HepG2 (cell line): ENCODE data around the gene RHBDL3. TPM values are rescaled to one million over a fixed set of nuclear protein-coding genes. Genes with fewer than 3 reads are reported as not detected.
A peak's percentile ranks its signal among the peaks of the same experiment; 100 is the strongest.

ENCODE experiments used
- EEA1 ChIP-seq: sonication (generic); formaldehyde crosslinking; IDR thresholded peaks from 2 replicates; pipeline ENCODE4 v1.5.1; 2020; ENCODE audit warnings: mild to moderate bottlenecking, missing genetic modification reagents, borderline replicate concordance
- FIP1L1 ChIP-seq: fragments of 200-400 bp; formaldehyde crosslinking; IDR thresholded peaks from 2 replicates; pipeline ENCODE4 v1.6.1; 2018; ENCODE audit warnings: low read depth, mild to moderate bottlenecking, low read length, moderate library complexity, borderline replicate concordance; ENCODE audit not compliant: insufficient read depth
- FOXO1 ChIP-seq: sonication (generic); formaldehyde crosslinking; IDR thresholded peaks from 2 replicates; pipeline ENCODE4 v1.4.0; 2020; ENCODE audit warnings: missing genetic modification reagents
- GMEB2 ChIP-seq: IDR thresholded peaks from 2 replicates; pipeline ENCODE4 v1.6.1; 2016; ENCODE audit warnings: missing biosample characterization, missing genetic modification reagents, low read depth
- HDAC2 ChIP-seq: sonication (generic); formaldehyde crosslinking; IDR thresholded peaks from 2 replicates; pipeline ENCODE4 v1.4.0; 2020; ENCODE audit warnings: missing genetic modification reagents
- JUND ChIP-seq: sonication (generic); formaldehyde crosslinking; IDR thresholded peaks from 2 replicates; pipeline ENCODE4 v1.8.0; 2022; ENCODE audit warnings: mild to moderate bottlenecking, missing genetic modification reagents
- NFYB ChIP-seq: sonication (generic); formaldehyde crosslinking; IDR thresholded peaks from 2 replicates; pipeline ENCODE4 v1.4.0; 2020; ENCODE audit warnings: missing genetic modification reagents
- RARA ChIP-seq: IDR thresholded peaks from 2 replicates; pipeline ENCODE4 v1.6.1; 2016; ENCODE audit warnings: missing genetic modification reagents, missing compliant biosample characterization
- SMAD9 ChIP-seq: sonication (generic); formaldehyde crosslinking; IDR thresholded peaks from 2 replicates; pipeline ENCODE4 v1.5.1; 2020; ENCODE audit warnings: mild to moderate bottlenecking, missing genetic modification reagents
- TMF1 ChIP-seq: sonication (generic); formaldehyde crosslinking; IDR thresholded peaks from 2 replicates; pipeline ENCODE4 v1.8.1; 2022; ENCODE audit warnings: low read depth, missing genetic modification reagents
- ZBTB26 ChIP-seq: IDR thresholded peaks from 2 replicates; pipeline ENCODE4 v1.6.1; 2016; ENCODE audit warnings: missing compliant biosample characterization, missing genetic modification reagents, borderline replicate concordance
- ZBTB33 ChIP-seq: sonication (generic); formaldehyde crosslinking; IDR thresholded peaks from 2 replicates; pipeline ENCODE4 v1.4.0; 2020; ENCODE audit warnings: missing genetic modification reagents
- ZNF224 ChIP-seq: sonication (generic); formaldehyde crosslinking; IDR thresholded peaks from 2 replicates; pipeline ENCODE4 v1.5.0; 2020; ENCODE audit warnings: mild to moderate bottlenecking, missing genetic modification reagents
- ZNF33B ChIP-seq: sonication (generic); formaldehyde crosslinking; IDR thresholded peaks from 2 replicates; pipeline ENCODE4 v1.5.1; 2020; ENCODE audit warnings: mild to moderate bottlenecking, missing genetic modification reagents
- ZNF44 ChIP-seq: sonication (generic); formaldehyde crosslinking; IDR thresholded peaks from 2 replicates; pipeline ENCODE4 v1.5.1; 2020; ENCODE audit warnings: mild to moderate bottlenecking, missing genetic modification reagents
- ZNF747 ChIP-seq: sonication (generic); formaldehyde crosslinking; IDR thresholded peaks from 2 replicates; pipeline ENCODE4 v1.8.1; 2023; ENCODE audit warnings: missing genetic modification reagents, mild to moderate bottlenecking, borderline replicate concordance
- ZNF773 ChIP-seq: sonication (generic); formaldehyde crosslinking; IDR thresholded peaks from 2 replicates; pipeline ENCODE4 v1.4.0; 2020; ENCODE audit warnings: missing genetic modification reagents, borderline replicate concordance
- ZNF891 ChIP-seq: sonication (generic); formaldehyde crosslinking; IDR thresholded peaks from 2 replicates; pipeline ENCODE4 v1.5.0; 2020; ENCODE audit warnings: mild to moderate bottlenecking, missing genetic modification reagents
- ZSCAN25 ChIP-seq: sonication (generic); formaldehyde crosslinking; IDR thresholded peaks from 2 replicates; pipeline ENCODE4 v1.8.0; 2022; ENCODE audit warnings: mild to moderate bottlenecking, missing genetic modification reagents
- polyA plus RNA-seq, 8 experiments: library from polyadenylated mRNA; depleted of rRNA in 3 of 8; stranded (reverse) in 7 of 8; unstranded in 1 of 8; fragments of >200 nt; fragmentation: Illumina TruSeq in 4 of 8; extraction: Trizol in 4 of 8; gene quantifications; 2 replicates each; pipeline versions ENCODE4 v1.2.1 to v1.2.3, GENCODE V29; 2011 to 2016; ENCODE audit warnings: low read depth in 4 of 8, missing spikeins in 1 of 8, mixed read lengths in 1 of 8; ENCODE audit not compliant: insufficient read depth in 1 of 8
- total RNA-seq, 5 experiments: library from RNA; depleted of rRNA; stranded (reverse); fragments of >200 nt; fragmentation: Illumina TruSeq; extraction: Trizol; gene quantifications; 2 replicates each; pipeline ENCODE4 v1.2.3, GENCODE V29; 2016; ENCODE audit warnings: low read depth in 1 of 5
- TF ChIP-seq, protein P1 (sequence below): sonication (generic); formaldehyde crosslinking; IDR thresholded peaks from 2 replicates; pipeline ENCODE4 v1.4.0; 2020; ENCODE audit warnings: missing genetic modification reagents, mild to moderate bottlenecking, borderline replicate concordance
- TF ChIP-seq, protein P2 (sequence below): IDR thresholded peaks from 2 replicates; pipeline ENCODE4 v1.6.1; 2012; ENCODE audit warnings: inconsistent platforms

Gene RHBDL3
- total and polyA plus RNA-seq, 2 of the 13 experiments (the other 11 are each of a cell fraction or from before 2014, with no cell fraction given), result 0.09 TPM; not detected in 1

- TF ChIP-seq NFYB (CRISPR knock-in tag) (peak; percentile 32; the same call in 1 of the 2 replicates), ZNF747 (CRISPR knock-in tag) (peak; percentile 93), SMAD9 (CRISPR knock-in tag) (peak; percentile 57; the same call in 1 of the 2 replicates), GMEB2 (CRISPR knock-in tag) (peak; percentile 57; the same call in 1 of the 2 replicates), JUND (CRISPR knock-in tag) (peak; percentile 46; the same call in 1 of the 2 replicates), ZNF891 (CRISPR knock-in tag) (peak; percentile 95), ZSCAN25 (CRISPR knock-in tag) (peak; percentile 67; the same call in 1 of the 2 replicates), ZBTB33 (CRISPR knock-in tag) (peak; percentile 74), RARA (peak; percentile 72), ZNF44 (CRISPR knock-in tag) (peak; percentile 75; the same call in 1 of the 2 replicates), ZNF773 (CRISPR knock-in tag) (peak; percentile 78; the same call in 1 of the 2 replicates), FIP1L1 (peak; percentile 95), ZNF33B (CRISPR knock-in tag) (0 out of 2 replicates have a peak, but pooled peaks have one; percentile 36), TMF1 (no peak), ZBTB26 (CRISPR knock-in tag) (peak; percentile 74), FOXO1 (CRISPR knock-in tag) (peak; percentile 79), EEA1 (peak; percentile 21; the same call in 1 of the 2 replicates), ZNF224 (peak; percentile 75; the same call in 1 of the 2 replicates), HDAC2 (CRISPR knock-in tag) (peak; percentile 90)
- TF ChIP-seq, protein P1, sequence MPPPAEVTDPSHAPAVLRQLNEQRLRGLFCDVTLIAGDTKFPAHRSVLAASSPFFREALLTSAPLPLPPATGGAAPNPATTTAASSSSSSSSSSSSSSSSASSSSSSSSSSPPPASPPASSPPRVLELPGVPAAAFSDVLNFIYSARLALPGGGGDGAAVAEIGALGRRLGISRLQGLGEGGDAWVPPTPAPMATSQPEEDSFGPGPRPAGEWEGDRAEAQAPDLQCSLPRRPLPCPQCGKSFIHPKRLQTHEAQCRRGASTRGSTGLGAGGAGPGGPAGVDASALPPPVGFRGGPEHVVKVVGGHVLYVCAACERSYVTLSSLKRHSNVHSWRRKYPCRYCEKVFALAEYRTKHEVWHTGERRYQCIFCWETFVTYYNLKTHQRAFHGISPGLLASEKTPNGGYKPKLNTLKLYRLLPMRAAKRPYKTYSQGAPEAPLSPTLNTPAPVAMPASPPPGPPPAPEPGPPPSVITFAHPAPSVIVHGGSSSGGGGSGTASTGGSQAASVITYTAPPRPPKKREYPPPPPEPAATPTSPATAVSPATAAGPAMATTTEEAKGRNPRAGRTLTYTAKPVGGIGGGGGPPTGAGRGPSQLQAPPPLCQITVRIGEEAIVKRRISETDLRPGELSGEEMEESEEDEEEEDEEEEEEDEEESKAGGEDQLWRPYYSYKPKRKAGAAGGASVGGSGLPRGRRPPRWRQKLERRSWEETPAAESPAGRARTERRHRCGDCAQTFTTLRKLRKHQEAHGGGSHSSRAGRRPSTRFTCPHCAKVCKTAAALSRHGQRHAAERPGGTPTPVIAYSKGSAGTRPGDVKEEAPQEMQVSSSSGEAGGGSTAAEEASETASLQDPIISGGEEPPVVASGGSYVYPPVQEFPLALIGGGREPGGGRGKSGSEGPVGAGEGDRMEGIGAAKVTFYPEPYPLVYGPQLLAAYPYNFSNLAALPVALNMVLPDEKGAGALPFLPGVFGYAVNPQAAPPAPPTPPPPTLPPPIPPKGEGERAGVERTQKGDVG (CRISPR knock-in tag), result no peak
- TF ChIP-seq, protein P2, sequence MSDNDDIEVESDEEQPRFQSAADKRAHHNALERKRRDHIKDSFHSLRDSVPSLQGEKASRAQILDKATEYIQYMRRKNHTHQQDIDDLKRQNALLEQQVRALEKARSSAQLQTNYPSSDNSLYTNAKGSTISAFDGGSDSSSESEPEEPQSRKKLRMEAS, result peak; percentile 77
Observed at GRCh38 chr17:32341857-32342602, 76.4 kb downstream of the RHBDL3 start, which contains the start of gene C17orf75 (continued).
